GM21447 (cell line): ENCODE measurements around the gene KIF4A.

Source experiments
- ATAC-seq: cut with Tn5 transposase; IDR thresholded peaks from one replicate; pipeline ENCODE4 v1.9.1; 2021; ENCODE audit not compliant: unreplicated experiment

Gene KIF4A

GRCh38 chrX:70464051-70464450 is 174.1 kb downstream of the KIF4A start:
- no peak for ATAC-seq

GRCh38 chrX:70466968-70467367 is 177.1 kb downstream of the KIF4A start:
- ATAC-seq = no peak

DNA sequence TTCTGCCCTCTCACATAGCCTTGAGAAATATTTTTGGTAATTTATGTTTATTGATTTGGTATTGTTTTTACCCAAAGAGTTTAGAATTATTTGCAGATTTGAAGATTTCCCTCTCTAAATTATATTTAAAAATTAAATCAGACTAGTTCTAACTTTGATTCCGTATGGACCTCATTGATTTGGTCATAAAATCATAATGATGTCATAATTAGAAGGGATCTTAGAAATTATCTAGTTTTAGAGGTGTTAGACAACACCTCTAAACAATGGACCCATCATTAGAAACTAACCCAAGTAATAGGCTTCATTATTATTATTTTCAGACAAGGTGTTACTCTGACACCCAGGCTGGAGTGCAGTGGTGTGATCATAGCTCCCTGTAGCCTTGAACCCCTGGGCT is 178.8 kb downstream of the KIF4A start:
- no peak for ATAC-seq
